HEK293T (cell line): ENCODE measurements around the gene LGMN.
"Not testable (repeated sequence)": the region's sequence is repeated elsewhere in the genome, so short reads cannot be mapped to it uniquely, and the experiment has no call there.

Experiments used
- CTCF ChIA-PET: fragments of 350-600 bp; formaldehyde crosslinking; extraction: SDS; loops from one replicate; lab custom pipeline; 2021; ENCODE audit warnings: antibody characterized with exemption, inconsistent platforms; lab: Yijun Ruan, JAX
- POLR2A ChIA-PET: fragments of 350-600 bp; formaldehyde crosslinking; extraction: SDS; loops from one replicate; lab custom pipeline; 2020; ENCODE audit warnings: antibody characterized with exemption, inconsistent platforms; lab: Yijun Ruan, JAX
- DNase-seq: peaks from one replicate; pipeline ENCODE4 v3.0.0; 2012; ENCODE audit warnings: mixed read lengths; ENCODE audit errors: extremely low spot score
- ARNT ChIP-seq: fragments of 450-650 bp; IDR thresholded peaks from 2 replicates; pipeline ENCODE4 v1.6.1; 2017; ENCODE audit warnings: mild to moderate bottlenecking
- BHLHE40 ChIP-seq: fragments of 450-650 bp; IDR thresholded peaks from 2 replicates; pipeline ENCODE4 v1.6.1; 2016; ENCODE audit warnings: mild to moderate bottlenecking, moderate library complexity, borderline replicate concordance
- CTBP1 ChIP-seq: fragments of 450-650 bp; IDR thresholded peaks from 2 replicates; pipeline ENCODE4 v1.6.1; 2016; ENCODE audit warnings: borderline replicate concordance
- ELF4 ChIP-seq: fragments of 450-650 bp; IDR thresholded peaks from 2 replicates; pipeline ENCODE4 v1.6.1; 2017; ENCODE audit warnings: antibody characterized with exemption
- FOXA1 ChIP-seq: fragments of 450-650 bp; IDR thresholded peaks from 2 replicates; pipeline ENCODE4 v1.6.1; 2016; ENCODE audit warnings: mild to moderate bottlenecking
- FOXK2 ChIP-seq: fragments of 450-650 bp; IDR thresholded peaks from 2 replicates; pipeline ENCODE4 v1.6.1; 2016; ENCODE audit warnings: mild to moderate bottlenecking
- FOXM1 ChIP-seq: fragments of 450-650 bp; IDR thresholded peaks from 2 replicates; pipeline ENCODE4 v1.6.1; 2017; ENCODE audit warnings: mild to moderate bottlenecking, borderline replicate concordance
- HDGF ChIP-seq: fragments of 450-650 bp; IDR thresholded peaks from 2 replicates; pipeline ENCODE4 v1.6.1; 2017; ENCODE audit warnings: antibody characterized with exemption, borderline replicate concordance
- L3MBTL2 ChIP-seq: fragments of 450-650 bp; conservative IDR thresholded peaks from 2 replicates; pipeline ENCODE4 v1.6.1; 2016; ENCODE audit warnings: mild to moderate bottlenecking
- LEF1 ChIP-seq: fragments of 450-650 bp; IDR thresholded peaks from 2 replicates; pipeline ENCODE4 v1.6.1; 2017; ENCODE audit warnings: mild to moderate bottlenecking, borderline replicate concordance
- NFRKB ChIP-seq: fragments of 450-650 bp; IDR thresholded peaks from 2 replicates; pipeline ENCODE4 v1.6.1; 2016; ENCODE audit warnings: mild to moderate bottlenecking, moderate library complexity
- PKNOX1 ChIP-seq: fragments of 450-650 bp; IDR thresholded peaks from 2 replicates; pipeline ENCODE4 v1.6.1; 2016
- SP1 ChIP-seq: fragments of 450-650 bp; IDR thresholded peaks from 2 replicates; pipeline ENCODE4 v1.6.1; 2017
- SUZ12 ChIP-seq: fragments of 450-650 bp; IDR thresholded peaks from 2 replicates; pipeline ENCODE4 v1.6.1; 2016; ENCODE audit warnings: mild to moderate bottlenecking
- TARDBP ChIP-seq: fragments of 450-650 bp; IDR thresholded peaks from 2 replicates; pipeline ENCODE4 v1.6.1; 2016
- ZNF384 ChIP-seq: fragments of 450-650 bp; IDR thresholded peaks from 2 replicates; pipeline ENCODE4 v1.6.1; 2016

LGMN gene

GRCh38 chr14:92753250-92753649 is 4.8 kb upstream of the LGMN start:
- no peak for TF ChIP-seq FOXK2
- no peak for TF ChIP-seq ZNF384
- no peak for TF ChIP-seq PKNOX1
- no peak for TF ChIP-seq HDGF
- no peak for TF ChIP-seq L3MBTL2
- no peak for TF ChIP-seq CTBP1
- TF ChIP-seq ELF4, result no peak
- no peak for TF ChIP-seq TARDBP
- no peak for TF ChIP-seq BHLHE40
- no peak for TF ChIP-seq FOXM1
- TF ChIP-seq SP1, result no peak
- TF ChIP-seq LEF1, result no peak
- no peak for TF ChIP-seq FOXA1
- no peak for TF ChIP-seq SUZ12
- no peak for TF ChIP-seq ARNT
- TF ChIP-seq NFRKB, result no peak
- ChIA-PET POLR2A (no interaction called here), CTCF (no interaction called here)
- no peak for DNase-seq

GRCh38 chr14:92751819-92752218 is 3.4 kb upstream of the LGMN start:
- CTCF ChIA-PET, result no interaction called here
- POLR2A ChIA-PET, result no interaction called here
- TF ChIP-seq LEF1 (no peak), BHLHE40 (no peak), TARDBP (no peak), ZNF384 (no peak), L3MBTL2 (no peak), ARNT (no peak), FOXM1 (no peak), ELF4 (no peak), CTBP1 (no peak), FOXK2 (no peak), SUZ12 (no peak), PKNOX1 (no peak), FOXA1 (no peak), SP1 (no peak), HDGF (no peak), NFRKB (no peak)
- no peak for DNase-seq

- no peak for DNase-seq
- ChIA-PET CTCF (interaction anchor here (0.9 kb wide), 1 partner anchor 33 kb away, joined by 4 read pairs; no protein-coding TSS in a partner anchor), POLR2A (interaction anchor here (1.3 kb wide), 1 partner anchor 43 kb away, joined by 5 read pairs; the partner anchor contains the start of gene GOLGA5)
- TF ChIP-seq FOXA1 (no peak), NFRKB (no peak), ZNF384 (no peak)
These were observed 2.6 kb upstream of the LGMN start for GRCh38 chr14:92750994-92751400.

GRCh38 chr14:92750222-92750728 is 1.8 kb upstream of the LGMN start:
- not testable (repeated sequence) for DNase-seq
- CTCF ChIA-PET, result interaction anchor here (0.6 to 0.9 kb wide), 2 partner anchors 34 to 548 kb away, joined by 3 to 4 read pairs; no protein-coding TSS in a partner anchor

GRCh38 chr14:92747701-92748258 is 647 bp downstream of the LGMN start:
- CTCF ChIA-PET, result interaction anchor here (0.8 kb wide), 1 partner anchor 33 kb away, joined by 5 read pairs; no protein-coding TSS in a partner anchor
- POLR2A ChIA-PET, result interaction anchor here (0.6 to 2.0 kb wide), 12 partner anchors 7 to 707 kb away, joined by 3 to 10 read pairs (median 4); partner anchors contain the start of genes LYSET, MOAP1 and TRIP11
- no peak for TF ChIP-seq FOXM1
- no peak for TF ChIP-seq L3MBTL2
- TF ChIP-seq TARDBP, result no peak
- TF ChIP-seq LEF1, result no peak
- no peak for TF ChIP-seq PKNOX1
- DNase-seq, result no peak

More at GRCh38 chr14:92750222-92750728, 1.8 kb upstream of the LGMN start:
- POLR2A ChIA-PET, result interaction anchor here (1.3 kb wide), 1 partner anchor 44 kb away, joined by 5 read pairs; the partner anchor contains the start of gene GOLGA5

GRCh38 chr14:92744198-92744597 is 4.2 kb downstream of the LGMN start:
- DNase-seq, result no peak
- ChIA-PET POLR2A (no interaction called here), CTCF (no interaction called here)
- no peak for TF ChIP-seq ARNT
- TF ChIP-seq BHLHE40, result no peak
- no peak for TF ChIP-seq FOXK2
- TF ChIP-seq L3MBTL2, result no peak
- no peak for TF ChIP-seq FOXA1
- no peak for TF ChIP-seq ELF4
- TF ChIP-seq ZNF384, result no peak
- TF ChIP-seq SP1, result no peak
- TF ChIP-seq HDGF, result no peak
- no peak for TF ChIP-seq FOXM1
- no peak for TF ChIP-seq PKNOX1
- TF ChIP-seq SUZ12, result no peak
- no peak for TF ChIP-seq TARDBP
- TF ChIP-seq LEF1, result no peak
